Activated CD4-positive, alpha-beta T cell treated with anti-CD3 and anti-CD28 coated beads, Interleukin-2, amount 50 U/mL, for 48 hours (primary cell): ENCODE data around the gene CELA3B.
"Not testable (repeated sequence)": the region's sequence is repeated elsewhere in the genome, so short reads cannot be mapped to it uniquely, and the experiment has no call there.

Experiments
- DNase-seq, 2 experiments: peaks; one replicate each; pipeline ENCODE4 v3.0.0-alpha.2; 2020

CELA3B gene, protein sequence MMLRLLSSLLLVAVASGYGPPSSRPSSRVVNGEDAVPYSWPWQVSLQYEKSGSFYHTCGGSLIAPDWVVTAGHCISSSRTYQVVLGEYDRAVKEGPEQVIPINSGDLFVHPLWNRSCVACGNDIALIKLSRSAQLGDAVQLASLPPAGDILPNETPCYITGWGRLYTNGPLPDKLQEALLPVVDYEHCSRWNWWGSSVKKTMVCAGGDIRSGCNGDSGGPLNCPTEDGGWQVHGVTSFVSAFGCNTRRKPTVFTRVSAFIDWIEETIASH

GRCh38 chr1:21976703-21977239 lies at the start of gene CELA3B:
Gene CELA3B (plus strand): TSS chr1:21977022. CDS start chr1:21977040, 18 bp downstream.
- not testable (repeated sequence) for DNase-seq

DNA sequence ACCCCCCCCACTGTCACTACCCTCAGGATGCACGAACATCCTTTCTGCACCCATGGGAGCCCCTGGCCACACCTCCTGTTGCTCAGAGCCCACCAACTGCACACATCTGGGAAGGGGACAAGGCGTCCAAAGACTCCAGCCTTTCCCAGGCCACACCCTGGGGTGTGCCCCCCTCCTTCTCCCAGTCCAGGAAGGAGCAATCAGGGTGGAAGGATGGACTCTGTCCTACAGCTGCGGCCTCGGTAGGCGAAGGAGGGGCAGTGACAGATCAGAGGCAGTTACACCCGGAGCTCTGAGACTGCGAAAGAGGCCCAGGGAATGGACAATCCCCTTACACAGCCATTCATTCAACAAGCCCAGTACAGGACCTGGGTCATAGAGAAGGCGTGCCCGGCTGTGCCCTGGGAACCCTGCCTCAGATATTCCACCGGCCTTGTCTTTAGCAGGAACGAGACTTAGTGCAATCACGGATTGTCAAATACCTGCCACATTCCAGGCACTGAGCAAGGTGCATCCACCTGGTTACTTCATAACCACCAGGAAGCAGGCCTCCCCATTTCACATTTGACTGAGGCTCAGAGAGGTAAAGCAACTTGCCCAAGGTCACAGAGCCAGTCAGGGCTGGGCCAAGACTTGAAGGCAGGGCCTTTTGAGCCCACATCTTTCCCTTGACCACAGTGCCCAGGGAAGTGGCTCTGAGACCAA lies 49.1 kb upstream of the CELA3B start:
- no peak for DNase-seq

DNA sequence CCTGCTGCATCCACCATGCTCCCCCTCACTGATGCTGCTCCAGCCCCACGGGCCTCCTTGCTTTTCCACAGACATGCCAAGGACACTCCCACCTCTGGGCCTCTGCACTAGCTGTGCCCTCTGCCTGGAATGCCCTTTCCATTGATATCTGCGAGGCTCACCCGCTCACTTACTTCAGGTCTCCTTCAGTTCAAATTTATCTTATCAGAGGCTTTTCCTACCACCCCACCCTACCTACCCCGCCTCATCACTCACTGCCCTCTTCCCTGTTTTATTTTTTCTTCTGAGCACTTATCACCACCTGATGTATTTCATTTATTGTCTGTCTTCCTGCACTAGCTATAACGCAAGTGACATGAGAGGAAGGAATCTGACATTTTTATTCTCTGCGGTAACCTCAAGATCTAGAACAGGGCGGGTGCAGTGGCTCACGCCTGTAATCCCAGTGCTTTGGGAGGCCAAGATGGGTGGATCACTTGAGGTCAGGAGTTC lies 46.7 kb upstream of the CELA3B start:
- no peak for DNase-seq

- no peak for DNase-seq
Measured at GRCh38 chr1:21930629-21931170, 46.1 kb upstream of the CELA3B start.

GRCh38 chr1:21931171-21932093 lies 45.4 kb upstream of the CELA3B start:
- DNase-seq: no peak

DNA sequence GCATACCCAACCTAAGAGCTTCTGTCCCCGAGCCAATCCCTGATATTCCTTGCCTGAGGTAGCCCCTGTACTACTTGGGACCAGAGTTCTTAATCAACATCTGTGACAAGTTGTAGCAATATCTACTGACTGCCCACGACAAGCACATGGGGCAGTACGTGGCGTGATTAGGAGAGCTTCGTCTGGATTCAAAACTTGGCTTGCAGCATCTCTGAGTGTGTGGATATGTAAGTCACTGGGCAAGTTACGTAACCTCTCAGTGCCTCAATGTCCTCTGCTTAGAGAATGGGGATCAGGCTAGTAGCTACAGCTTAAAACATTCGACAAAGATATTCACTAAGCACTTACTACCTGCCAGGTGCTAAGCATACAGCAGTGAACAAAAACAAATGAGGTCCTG lies 44.7 kb upstream of the CELA3B start:
- DNase-seq: no peak

GRCh38 chr1:21933397-21934248 lies 43.2 kb upstream of the CELA3B start:
- DNase-seq: no peak

- no peak for DNase-seq
Measured at GRCh38 chr1:21935393-21935804, 41.4 kb upstream of the CELA3B start.

GRCh38 chr1:21935891-21936365 lies 40.9 kb upstream of the CELA3B start:
- DNase-seq: no peak

GRCh38 chr1:21936366-21937031 lies 40.3 kb upstream of the CELA3B start:
- DNase-seq: peak in 1 of 2 experiments; percentile 19

DNA sequence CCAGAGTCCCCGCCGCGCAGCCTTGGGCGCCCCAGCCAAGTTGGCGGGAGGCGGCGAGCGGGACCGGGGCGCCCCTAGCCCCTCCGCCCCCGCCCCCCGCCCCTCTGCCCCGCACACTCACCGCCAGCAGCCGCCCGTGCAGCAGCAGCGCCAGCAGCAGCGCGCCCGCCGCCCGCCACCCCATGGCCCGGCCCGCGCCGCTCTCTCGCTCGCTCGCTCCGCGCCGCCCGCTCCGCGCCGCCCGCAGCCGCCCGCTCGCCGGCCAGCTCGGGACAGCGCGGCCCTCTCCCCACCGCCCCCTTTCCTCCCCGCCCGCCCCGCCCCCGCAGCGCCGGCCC lies 39.8 kb upstream of the CELA3B start, which contains the start of gene HSPG2:
HSPG2 (minus strand) TSS at position 277 of the 338 bp plus-strand sequence; CDS start at position 184, 93 bp downstream.
- no peak for DNase-seq

DNA sequence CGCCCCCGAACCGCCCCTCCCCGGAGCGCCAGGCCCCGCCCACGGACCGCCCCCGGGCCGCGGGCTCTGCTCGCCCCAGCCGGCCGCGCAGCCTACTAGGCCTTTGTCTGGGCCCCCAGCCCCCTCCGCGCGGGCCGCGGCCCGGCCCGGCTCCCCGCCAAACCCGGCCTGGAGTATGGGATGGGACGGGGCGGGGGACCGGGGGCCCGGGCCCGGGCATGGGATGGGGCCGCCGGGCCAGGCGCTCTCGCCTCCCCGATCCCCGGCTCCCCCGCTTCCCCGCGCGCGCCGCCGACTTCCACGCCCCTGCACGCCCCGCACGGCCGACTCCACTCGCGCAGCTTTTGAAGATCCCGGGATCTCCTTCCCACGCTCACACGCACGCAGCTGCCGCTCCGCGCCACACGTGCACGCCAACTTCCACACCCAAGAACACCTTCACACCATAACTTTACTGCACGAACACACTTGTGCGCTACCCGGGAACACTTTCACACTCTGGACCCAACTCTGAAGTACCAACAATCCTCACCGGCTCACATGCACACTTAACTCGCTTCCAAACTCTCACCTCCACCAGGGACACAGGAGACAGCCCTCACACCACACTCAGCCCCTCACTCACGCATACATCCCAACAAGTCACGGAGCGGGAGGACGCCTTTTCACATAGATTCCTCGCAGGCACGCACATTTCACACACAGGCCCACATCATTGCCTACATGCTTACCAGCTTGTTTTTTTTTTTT lies 39.3 kb upstream of the CELA3B start:
- DNase-seq: peak; percentile 57 to 66

GRCh38 chr1:21938732-21939538 lies 37.9 kb upstream of the CELA3B start:
- no peak for DNase-seq

GRCh38 chr1:21939650-21940374 lies 37.0 kb upstream of the CELA3B start:
- DNase-seq: no peak

GRCh38 chr1:21940492-21940891 lies 36.3 kb upstream of the CELA3B start:
- no peak for DNase-seq

DNA sequence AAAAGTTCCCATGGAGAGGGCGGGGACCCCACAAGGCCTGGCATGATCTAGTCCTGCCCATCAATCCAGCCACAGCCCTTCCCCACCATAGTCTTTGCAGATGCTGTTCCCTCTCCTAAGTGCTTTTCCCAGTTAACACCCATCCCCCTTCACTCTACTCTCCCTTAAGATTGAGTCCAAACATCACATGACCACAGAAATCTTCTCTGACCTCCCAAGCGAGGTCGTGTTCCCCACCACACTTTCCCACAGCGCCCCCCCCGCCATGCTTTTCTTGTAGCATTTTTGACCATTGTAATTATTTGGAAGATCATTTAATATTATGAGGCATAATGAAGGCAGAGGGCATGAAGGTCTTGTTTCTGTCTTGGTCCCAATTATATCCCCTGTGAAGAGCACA lies 35.5 kb upstream of the CELA3B start:
- DNase-seq: no peak

- no peak for DNase-seq
Measured at GRCh38 chr1:21942464-21942863, 34.4 kb upstream of the CELA3B start.

DNA sequence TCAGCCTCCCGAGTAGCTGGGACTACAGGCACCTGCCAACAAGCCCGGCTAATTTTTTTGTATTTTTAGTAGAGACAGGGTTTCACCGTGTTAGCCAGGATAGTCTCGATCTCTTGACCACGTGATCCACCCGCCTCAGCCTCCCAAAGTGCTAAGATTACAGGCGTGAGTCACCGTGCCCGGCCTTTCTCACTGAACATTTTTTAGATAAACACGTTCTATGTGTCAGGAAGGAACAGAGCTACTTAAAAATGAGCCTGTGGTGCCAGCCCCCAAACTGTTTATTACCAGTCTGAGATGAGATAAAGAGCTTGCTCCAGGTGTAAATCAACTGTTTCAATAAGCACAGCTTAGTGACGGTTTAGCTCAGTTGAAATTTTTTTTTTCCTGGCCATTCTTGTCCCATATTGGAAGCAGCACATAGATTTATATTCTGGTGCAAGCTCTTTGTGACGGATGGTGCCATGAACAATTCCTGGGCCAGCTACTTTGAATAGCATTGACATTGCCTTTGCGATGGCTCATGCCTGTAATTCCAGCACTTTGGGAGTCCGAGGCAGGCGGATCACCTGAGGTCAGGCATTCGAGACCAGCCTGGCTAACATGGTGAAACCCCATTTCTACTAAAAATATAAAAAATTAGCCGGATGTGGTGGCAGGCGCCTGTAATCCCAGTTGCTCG lies 33.7 kb upstream of the CELA3B start:
- DNase-seq: not testable (repeated sequence)
